Loucy (cell line): ENCODE data around the gene MGAT4B.

Source experiments
- CTCF ChIP-seq: fragments of 200-600 bp; sonication (generic); conservative IDR thresholded peaks from 2 replicates; pipeline ENCODE4 v1.5.1; 2014; ENCODE audit warnings: mild to moderate bottlenecking, antibody characterized with exemption, low read length
- EZH2phosphoT487 ChIP-seq: fragments of 200-600 bp; IDR thresholded peaks from 2 replicates; pipeline ENCODE4 v1.6.1; 2018; ENCODE audit warnings: antibody characterized with exemption, mild to moderate bottlenecking, moderate library complexity, borderline replicate concordance

DNA sequence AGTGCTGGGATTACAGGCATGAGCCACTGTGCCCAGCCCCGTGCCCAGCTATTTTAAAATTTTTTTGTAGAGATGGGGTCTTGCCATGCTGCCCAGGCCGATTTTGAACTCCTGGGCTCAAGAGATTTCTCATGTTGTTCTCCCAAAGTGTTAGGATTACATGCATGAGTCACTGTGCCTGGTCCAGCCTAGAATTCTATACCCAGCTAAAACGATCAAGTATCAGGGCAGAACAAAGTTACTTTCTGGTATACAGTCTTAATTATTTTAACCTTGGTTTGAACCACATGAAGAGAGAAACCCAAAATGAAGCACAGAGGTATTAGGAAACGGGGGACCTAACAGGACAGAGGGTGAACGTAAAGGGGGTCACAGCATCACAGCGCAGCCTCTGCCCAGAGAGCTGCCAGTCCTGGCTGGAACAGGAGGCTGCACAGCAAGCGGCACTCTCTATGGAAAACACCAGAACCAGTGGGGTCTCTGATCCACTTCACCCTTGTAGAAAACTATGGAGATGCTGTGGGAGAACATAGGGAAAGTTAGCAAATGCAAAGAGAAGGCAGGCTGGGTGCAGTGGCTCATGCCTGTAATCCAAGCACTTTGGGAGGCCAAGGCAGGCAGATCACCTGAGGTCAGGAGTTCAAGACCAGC is 24.3 kb upstream of the MGAT4B start:
- no peak for TF ChIP-seq CTCF
- TF ChIP-seq EZH2phosphoT487 = no peak
